Esophagus squamous epithelium (tissue), 4 donors: ENCODE data around the gene FAM124A.

Experiments
- POLR2A ChIP-seq, 4 donors: fragments of 450-650 bp; IDR thresholded peaks; one replicate each; pipeline ENCODE4 v1.6.1; 2017; ENCODE audit warnings: antibody characterized with exemption in 4 of 4, mild to moderate bottlenecking in 4 of 4, moderate library complexity in 3 of 4
- TF ChIP-seq, protein P1 (sequence below), 6 experiments: fragments of 450-650 bp in 4 of 6; fragments of 200-600 bp in 2 of 6; sonication (generic) in 2 of 6; IDR thresholded peaks; one replicate each; pipeline ENCODE4 v1.5.1; 2016 to 2019; ENCODE audit warnings: antibody characterized with exemption in 6 of 6, mild to moderate bottlenecking in 4 of 6, moderate library complexity in 4 of 6

- TF ChIP-seq, protein P1, sequence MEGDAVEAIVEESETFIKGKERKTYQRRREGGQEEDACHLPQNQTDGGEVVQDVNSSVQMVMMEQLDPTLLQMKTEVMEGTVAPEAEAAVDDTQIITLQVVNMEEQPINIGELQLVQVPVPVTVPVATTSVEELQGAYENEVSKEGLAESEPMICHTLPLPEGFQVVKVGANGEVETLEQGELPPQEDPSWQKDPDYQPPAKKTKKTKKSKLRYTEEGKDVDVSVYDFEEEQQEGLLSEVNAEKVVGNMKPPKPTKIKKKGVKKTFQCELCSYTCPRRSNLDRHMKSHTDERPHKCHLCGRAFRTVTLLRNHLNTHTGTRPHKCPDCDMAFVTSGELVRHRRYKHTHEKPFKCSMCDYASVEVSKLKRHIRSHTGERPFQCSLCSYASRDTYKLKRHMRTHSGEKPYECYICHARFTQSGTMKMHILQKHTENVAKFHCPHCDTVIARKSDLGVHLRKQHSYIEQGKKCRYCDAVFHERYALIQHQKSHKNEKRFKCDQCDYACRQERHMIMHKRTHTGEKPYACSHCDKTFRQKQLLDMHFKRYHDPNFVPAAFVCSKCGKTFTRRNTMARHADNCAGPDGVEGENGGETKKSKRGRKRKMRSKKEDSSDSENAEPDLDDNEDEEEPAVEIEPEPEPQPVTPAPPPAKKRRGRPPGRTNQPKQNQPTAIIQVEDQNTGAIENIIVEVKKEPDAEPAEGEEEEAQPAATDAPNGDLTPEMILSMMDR (IDR thresholded peaks at IDR 0.05), result no peak
- no peak for TF ChIP-seq POLR2A (IDR thresholded peaks at IDR 0.05)
Measured at GRCh38 chr13:51324714-51325420, 102.7 kb downstream of the FAM124A start.
